ENCODE data around the gene PALMD.

Gene PALMD

GRCh38 chr1:99614728-99615127 is 31.2 kb upstream of the PALMD start:
- H3K9me3 Mint-ChIP-seq, result peaks cover 0 to 2% of the 10 kb centered on the region in 2 donors
- ATAC-seq (replicated peaks) (no peak), DNase-seq (no peak)
- peaks cover 0 to 15% of the 10 kb centered on the region in 2 donors for H3K27me3 Mint-ChIP-seq
- no peaks in the 10 kb centered on the region for H3K4me1 Mint-ChIP-seq (ENCODE audit: low read depth in 2 of 2)
- no peaks in the 10 kb centered on the region for H3K36me3 Mint-ChIP-seq (ENCODE audit: insufficient read depth)
- H3K4me3 Mint-ChIP-seq, result no peak overlapping the region
- H3K27ac Mint-ChIP-seq, result no peak overlapping the region

GRCh38 chr1:99619583-99619982 is 26.3 kb upstream of the PALMD start:
- no peak overlapping the region for H3K27ac Mint-ChIP-seq
- DNase-seq, result no peak
- peaks cover 0 to 13% of the 10 kb centered on the region in 2 donors for H3K27me3 Mint-ChIP-seq
- H3K9me3 Mint-ChIP-seq, result no peaks in the 10 kb centered on the region
- no peaks in the 10 kb centered on the region for H3K4me1 Mint-ChIP-seq (ENCODE audit: low read depth in 2 of 2)
- no peak for ATAC-seq (replicated peaks)
- no peak overlapping the region for H3K4me3 Mint-ChIP-seq
- peaks cover 3% of the 10 kb centered on the region for H3K36me3 Mint-ChIP-seq (ENCODE audit: insufficient read depth)

GRCh38 chr1:99621340-99621901 is 24.5 kb upstream of the PALMD start:
- ATAC-seq (replicated peaks), result no peak
- H3K27ac Mint-ChIP-seq, result no peak overlapping the region
- peaks cover 3% of the 10 kb centered on the region for H3K36me3 Mint-ChIP-seq (ENCODE audit: insufficient read depth)
- no peaks in the 10 kb centered on the region for H3K4me1 Mint-ChIP-seq (ENCODE audit: low read depth in 2 of 2)
- H3K4me3 Mint-ChIP-seq, result no peak overlapping the region
- DNase-seq, result no peak
- no peaks in the 10 kb centered on the region for H3K27me3 Mint-ChIP-seq
- no peaks in the 10 kb centered on the region for H3K9me3 Mint-ChIP-seq

GRCh38 chr1:99622702-99623347 is 23.1 kb upstream of the PALMD start:
- H3K9me3 Mint-ChIP-seq, result no peaks in the 10 kb centered on the region
- H3K4me3 Mint-ChIP-seq, result no peak overlapping the region
- H3K27ac Mint-ChIP-seq, result no peak overlapping the region
- peaks cover 3% of the 10 kb centered on the region for H3K36me3 Mint-ChIP-seq (ENCODE audit: insufficient read depth)
- no peak for DNase-seq
- H3K4me1 Mint-ChIP-seq (ENCODE audit: low read depth in 2 of 2), result no peaks in the 10 kb centered on the region
- no peaks in the 10 kb centered on the region for H3K27me3 Mint-ChIP-seq
- ATAC-seq (replicated peaks), result no peak

- ATAC-seq (replicated peaks), result no peak
- Mint-ChIP-seq H3K27ac (no peak overlapping the region), H3K27me3 (no peaks in the 10 kb centered on the region), H3K4me3 (no peak overlapping the region), H3K4me1 (ENCODE audit: low read depth in 2 of 2) (no peaks in the 10 kb centered on the region), H3K36me3 (ENCODE audit: insufficient read depth) (peaks cover 3% of the 10 kb centered on the region), H3K9me3 (no peaks in the 10 kb centered on the region)
- no peak for DNase-seq
Observed at GRCh38 chr1:99623554-99623953, 22.4 kb upstream of the PALMD start.

- H3K9me3 Mint-ChIP-seq, result no peaks in the 10 kb centered on the region
- H3K4me1 Mint-ChIP-seq (ENCODE audit: low read depth in 2 of 2), result no peaks in the 10 kb centered on the region
- ATAC-seq (replicated peaks), result no peak
- H3K4me3 Mint-ChIP-seq, result no peak overlapping the region
- no peak overlapping the region for H3K27ac Mint-ChIP-seq
- H3K27me3 Mint-ChIP-seq, result no peaks in the 10 kb centered on the region
- no peak for DNase-seq
- no peaks in the 10 kb centered on the region for H3K36me3 Mint-ChIP-seq (ENCODE audit: insufficient read depth)
Observed at GRCh38 chr1:99627615-99628014, 18.3 kb upstream of the PALMD start.

GRCh38 chr1:99629164-99629563 is 16.7 kb upstream of the PALMD start:
- H3K27ac Mint-ChIP-seq, result no peak overlapping the region
- no peaks in the 10 kb centered on the region for H3K9me3 Mint-ChIP-seq
- ATAC-seq (replicated peaks), result no peak
- H3K4me3 Mint-ChIP-seq, result no peak overlapping the region
- no peak for DNase-seq
- peaks cover 0 to 2% of the 10 kb centered on the region in 2 donors for H3K27me3 Mint-ChIP-seq
- no peaks in the 10 kb centered on the region for H3K36me3 Mint-ChIP-seq (ENCODE audit: insufficient read depth)
- H3K4me1 Mint-ChIP-seq (ENCODE audit: low read depth in 2 of 2), result no peaks in the 10 kb centered on the region

GRCh38 chr1:99634971-99635624 is 10.8 kb upstream of the PALMD start:
- Mint-ChIP-seq H3K27me3 (peaks cover 0 to 7% of the 10 kb centered on the region in 2 donors), H3K4me3 (no peak overlapping the region), H3K9me3 (no peaks in the 10 kb centered on the region), H3K4me1 (ENCODE audit: low read depth in 2 of 2) (no peaks in the 10 kb centered on the region), H3K27ac (no peak overlapping the region), H3K36me3 (ENCODE audit: insufficient read depth) (no peaks in the 10 kb centered on the region)
- DNase-seq (no peak), ATAC-seq (replicated peaks) (no peak)

- Mint-ChIP-seq H3K27ac (no peak overlapping the region), H3K4me1 (ENCODE audit: low read depth in 2 of 2) (no peaks in the 10 kb centered on the region), H3K36me3 (ENCODE audit: insufficient read depth) (no peaks in the 10 kb centered on the region), H3K9me3 (no peaks in the 10 kb centered on the region), H3K27me3 (peaks cover 0 to 7% of the 10 kb centered on the region in 2 donors), H3K4me3 (no peak overlapping the region)
- DNase-seq (no peak), ATAC-seq (replicated peaks) (no peak)
Observed at GRCh38 chr1:99635664-99636063, 10.2 kb upstream of the PALMD start.

GRCh38 chr1:99636647-99637175 is 9.2 kb upstream of the PALMD start:
- Mint-ChIP-seq H3K4me3 (no peak overlapping the region), H3K27ac (no peak overlapping the region), H3K4me1 (ENCODE audit: low read depth in 2 of 2) (no peaks in the 10 kb centered on the region), H3K27me3 (peaks cover 0 to 7% of the 10 kb centered on the region in 2 donors), H3K9me3 (no peaks in the 10 kb centered on the region), H3K36me3 (ENCODE audit: insufficient read depth) (no peaks in the 10 kb centered on the region)
- DNase-seq (no peak), ATAC-seq (replicated peaks) (no peak)

GRCh38 chr1:99638853-99639252 is 7.1 kb upstream of the PALMD start:
- no peak overlapping the region for H3K4me3 Mint-ChIP-seq
- no peaks in the 10 kb centered on the region for H3K9me3 Mint-ChIP-seq
- ATAC-seq (replicated peaks) (no peak), DNase-seq (no peak)
- H3K36me3 Mint-ChIP-seq (ENCODE audit: insufficient read depth), result no peaks in the 10 kb centered on the region
- H3K4me1 Mint-ChIP-seq (ENCODE audit: low read depth in 2 of 2), result no peaks in the 10 kb centered on the region
- peaks cover 0 to 7% of the 10 kb centered on the region in 2 donors for H3K27me3 Mint-ChIP-seq
- H3K27ac Mint-ChIP-seq, result no peak overlapping the region

- no peak for DNase-seq
- no peak for ATAC-seq (replicated peaks)
- no peaks in the 10 kb centered on the region for H3K36me3 Mint-ChIP-seq (ENCODE audit: insufficient read depth)
- H3K4me3 Mint-ChIP-seq, result no peak overlapping the region
- peaks cover 0 to 3% of the 10 kb centered on the region in 2 donors for H3K27me3 Mint-ChIP-seq
- no peaks in the 10 kb centered on the region for H3K4me1 Mint-ChIP-seq (ENCODE audit: low read depth in 2 of 2)
- no peak overlapping the region for H3K27ac Mint-ChIP-seq
- H3K9me3 Mint-ChIP-seq, result no peaks in the 10 kb centered on the region
Observed at GRCh38 chr1:99639408-99639807, 6.5 kb upstream of the PALMD start.

GRCh38 chr1:99639945-99640344 is 6.0 kb upstream of the PALMD start:
- ATAC-seq (replicated peaks) (no peak), DNase-seq (no peak)
- Mint-ChIP-seq H3K4me1 (ENCODE audit: low read depth in 2 of 2) (no peaks in the 10 kb centered on the region), H3K27ac (no peak overlapping the region), H3K36me3 (ENCODE audit: insufficient read depth) (no peaks in the 10 kb centered on the region), H3K9me3 (no peaks in the 10 kb centered on the region), H3K27me3 (no peaks in the 10 kb centered on the region), H3K4me3 (no peak overlapping the region)

GRCh38 chr1:99640672-99641071 is 5.2 kb upstream of the PALMD start:
- Mint-ChIP-seq H3K4me3 (no peak overlapping the region), H3K27ac (no peak overlapping the region), H3K4me1 (ENCODE audit: low read depth in 2 of 2) (no peaks in the 10 kb centered on the region), H3K9me3 (no peaks in the 10 kb centered on the region), H3K36me3 (ENCODE audit: insufficient read depth) (no peaks in the 10 kb centered on the region), H3K27me3 (peaks cover 5% of the 10 kb centered on the region in 2 donors)
- no peak for DNase-seq
- ATAC-seq (replicated peaks), result no peak

Data from effector memory CD8-positive, alpha-beta T cell (primary cell).